Measurements from ENCODE around the gene EPHB2.
"Not testable (repeated sequence)": the region's sequence is repeated elsewhere in the genome, so short reads cannot be mapped to it uniquely, and the experiment has no call there.

Gene EPHB2

DNA sequence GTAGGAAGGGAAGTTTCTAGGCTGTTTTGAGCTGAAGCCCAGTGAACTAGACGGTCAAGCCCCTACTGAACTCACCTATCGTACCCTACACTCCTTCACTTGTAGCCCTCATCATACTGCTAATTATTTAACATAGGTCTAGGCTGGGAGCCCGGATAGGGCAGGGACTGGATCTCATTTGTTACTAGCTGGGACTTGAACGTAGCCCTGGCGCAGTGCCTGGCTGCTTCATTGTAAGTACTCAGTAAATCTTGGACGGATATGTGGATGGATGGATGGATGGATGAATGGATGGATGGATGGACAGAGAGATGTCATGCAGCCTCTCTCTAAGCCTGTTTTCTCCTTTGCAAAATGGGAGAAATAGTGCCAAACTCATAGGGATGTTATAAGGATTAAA lies 129.2 kb downstream of the EPHB2 start:
- Histone ChIP-seq H3K9ac (ENCODE audit: low read depth, low read length) (no peak overlapping the region), H3K27me3 (ENCODE audit: control insufficient read depth, insufficient read depth, low read length) (peaks cover 3% of the 10 kb centered on the region), H3K9me3 (replicated peaks; ENCODE audit: low read length) (no peaks in the 10 kb centered on the region), H3K4me3 (ENCODE audit: low read length) (no peak overlapping the region), H3K4me2 (ENCODE audit: low read length) (no peak overlapping the region), H3K36me3 (ENCODE audit: insufficient read depth, low read length) (no peaks in the 10 kb centered on the region), H3K4me1 (ENCODE audit: control insufficient read depth, insufficient read depth, low read length) (no peaks in the 10 kb centered on the region)

DNA sequence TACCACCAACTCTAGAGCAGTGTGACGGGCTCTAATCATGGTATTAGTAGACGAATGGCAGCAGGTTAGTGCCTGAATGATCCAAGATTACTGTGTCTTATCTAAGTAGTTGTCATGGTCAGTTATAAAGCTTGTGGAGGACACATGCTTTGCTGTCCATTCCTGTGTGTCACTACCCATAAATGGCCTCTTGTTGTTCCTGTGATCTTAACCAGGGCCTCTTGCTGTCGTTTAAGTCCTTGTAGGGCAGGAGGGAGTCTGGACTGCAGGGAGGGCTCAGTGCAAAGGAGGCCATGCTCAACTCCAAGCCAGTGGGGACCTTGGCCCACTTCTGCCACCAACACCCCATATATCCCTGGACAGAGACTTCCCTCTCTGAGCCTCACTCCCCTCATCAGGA lies 130.5 kb downstream of the EPHB2 start:
- H3K9me3 ChIP-seq (replicated peaks; ENCODE audit: low read length): no peaks in the 10 kb centered on the region
- peaks cover 3% of the 10 kb centered on the region for H3K27me3 ChIP-seq (ENCODE audit: control insufficient read depth, insufficient read depth, low read length)
- no peaks in the 10 kb centered on the region for H3K36me3 ChIP-seq (ENCODE audit: insufficient read depth, low read length)
- H3K4me2 ChIP-seq (ENCODE audit: low read length): no peak overlapping the region
- no peak overlapping the region for H3K4me3 ChIP-seq (ENCODE audit: low read length)
- no peaks in the 10 kb centered on the region for H3K4me1 ChIP-seq (ENCODE audit: control insufficient read depth, insufficient read depth, low read length)
- H3K9ac ChIP-seq (ENCODE audit: low read depth, low read length): no peak overlapping the region

DNA sequence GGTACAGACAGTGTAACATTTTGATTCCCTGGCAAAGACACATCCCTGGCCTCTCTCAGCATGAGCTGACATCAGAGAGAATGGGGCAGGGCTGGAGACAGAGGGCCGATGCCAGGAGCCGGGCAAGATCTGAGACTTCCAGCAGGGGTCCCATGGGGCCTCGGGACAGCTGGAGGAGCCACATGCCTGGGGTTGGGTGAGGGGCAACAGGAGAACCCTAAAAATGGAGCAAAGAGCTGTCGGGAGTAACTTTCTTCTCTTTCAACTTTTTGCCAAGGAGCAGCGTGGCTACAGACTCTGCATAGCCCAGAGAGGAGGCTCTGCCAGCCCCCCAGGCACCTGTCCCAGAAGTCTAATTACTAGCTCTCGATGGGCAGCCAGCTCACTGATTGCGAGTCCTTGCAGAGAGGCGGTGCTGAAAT lies 131.2 kb downstream of the EPHB2 start:
- no peak overlapping the region for H3K4me2 ChIP-seq (ENCODE audit: low read length)
- no peaks in the 10 kb centered on the region for H3K9me3 ChIP-seq (replicated peaks; ENCODE audit: low read length)
- H3K27me3 ChIP-seq (ENCODE audit: control insufficient read depth, insufficient read depth, low read length): peaks cover 3% of the 10 kb centered on the region
- no peak overlapping the region for H3K4me3 ChIP-seq (ENCODE audit: low read length)
- no peak overlapping the region for H3K9ac ChIP-seq (ENCODE audit: low read depth, low read length)
- no peaks in the 10 kb centered on the region for H3K36me3 ChIP-seq (ENCODE audit: insufficient read depth, low read length)
- H3K4me1 ChIP-seq (ENCODE audit: control insufficient read depth, insufficient read depth, low read length): no peaks in the 10 kb centered on the region

DNA sequence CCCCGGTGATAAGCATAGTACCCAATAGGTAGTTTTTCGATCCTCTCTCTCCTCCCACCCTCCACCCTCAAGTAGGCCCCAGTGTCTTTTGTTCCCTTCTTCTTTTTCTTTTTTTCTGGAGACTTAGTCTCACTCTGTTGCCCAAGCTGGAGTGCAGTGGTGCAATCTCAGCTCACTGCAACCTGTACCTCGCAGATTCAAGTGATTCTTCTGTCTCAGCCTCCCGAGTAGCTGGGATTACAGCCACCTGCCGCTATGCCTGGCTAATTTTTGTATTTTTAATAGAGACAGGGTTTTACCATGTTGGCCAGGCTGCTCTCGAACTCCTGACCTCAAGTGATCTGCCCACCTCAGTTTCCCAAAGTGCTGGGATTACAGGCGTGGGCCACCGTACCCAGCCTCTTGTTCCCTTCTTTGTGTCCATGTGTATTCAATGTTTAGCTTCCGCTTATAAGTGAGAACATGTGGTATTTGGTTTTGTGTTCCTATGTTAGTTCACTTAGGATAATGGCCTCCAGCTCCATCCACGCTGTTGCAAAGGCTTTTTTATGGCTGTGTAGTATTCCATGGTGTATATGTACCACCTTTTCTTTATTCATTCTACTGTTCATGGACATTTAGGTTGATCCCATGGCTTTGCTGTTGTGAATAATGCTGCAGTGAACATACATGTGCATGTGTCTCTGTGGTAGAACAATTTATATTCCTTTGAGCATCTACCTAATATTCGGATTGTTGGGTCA lies 133.0 kb downstream of the EPHB2 start:
- not testable (repeated sequence) for H3K4me1 ChIP-seq (ENCODE audit: control insufficient read depth, insufficient read depth, low read length); H3K36me3 ChIP-seq (ENCODE audit: insufficient read depth, low read length); H3K4me2 ChIP-seq (ENCODE audit: low read length); H3K9ac ChIP-seq (ENCODE audit: low read depth, low read length); H3K9me3 ChIP-seq (replicated peaks; ENCODE audit: low read length); H3K4me3 ChIP-seq (ENCODE audit: low read length); H3K27me3 ChIP-seq (ENCODE audit: control insufficient read depth, insufficient read depth, low read length)

DNA sequence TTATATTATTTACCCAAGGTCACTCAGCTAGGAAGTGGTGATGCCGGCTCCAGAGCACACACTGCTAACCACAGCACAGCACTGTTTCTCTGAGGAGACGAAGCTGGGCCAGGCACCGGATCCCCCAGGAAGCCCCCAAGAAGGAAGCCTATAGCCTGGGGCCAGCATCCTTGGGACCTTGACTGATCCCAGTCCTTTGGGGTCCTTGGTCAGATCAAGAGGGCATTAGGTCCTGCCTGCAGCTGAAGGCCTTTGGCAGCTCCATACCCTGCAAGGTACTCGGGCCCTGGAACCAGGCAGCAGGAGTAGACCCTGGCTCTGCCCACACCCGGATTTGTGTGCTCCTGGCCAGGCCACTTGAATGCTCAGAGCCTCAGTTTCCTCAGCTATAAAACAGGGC lies 134.0 kb downstream of the EPHB2 start:
- Histone ChIP-seq H3K27me3 (ENCODE audit: control insufficient read depth, insufficient read depth, low read length) (peaks cover 3% of the 10 kb centered on the region), H3K9ac (ENCODE audit: low read depth, low read length) (no peak overlapping the region)

DNA sequence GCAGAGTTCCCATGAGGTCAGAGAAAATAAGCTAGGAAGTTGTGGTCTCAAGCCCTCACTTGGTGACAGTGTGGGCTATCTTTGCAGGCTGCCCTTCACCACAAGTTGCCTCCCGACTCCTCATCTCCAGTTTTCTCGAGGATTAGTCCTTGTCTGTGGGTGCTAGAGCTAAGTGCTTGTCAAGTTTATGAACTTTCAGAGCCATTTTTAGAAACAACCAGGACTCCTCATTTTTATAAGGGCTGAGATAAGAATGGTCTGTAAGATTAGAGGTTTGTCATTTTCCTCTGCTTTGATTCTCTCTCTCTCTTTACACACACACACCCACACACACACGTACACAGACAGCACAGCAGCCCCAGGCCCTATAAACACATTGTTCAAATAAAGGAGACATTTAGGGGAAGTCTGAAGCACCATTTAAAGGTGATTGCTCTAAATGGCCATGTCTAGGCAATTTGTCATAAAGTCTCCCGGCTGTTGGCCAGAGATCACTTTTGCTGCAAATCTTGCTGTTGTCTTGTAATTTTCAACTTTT lies 134.8 kb downstream of the EPHB2 start:
- Histone ChIP-seq H3K27me3 (ENCODE audit: control insufficient read depth, insufficient read depth, low read length) (peaks cover 3% of the 10 kb centered on the region), H3K9me3 (replicated peaks; ENCODE audit: low read length) (peaks cover 7% of the 10 kb centered on the region)

More for the DNA sequence above, 134.0 kb downstream of the EPHB2 start:
- H3K9me3 ChIP-seq (replicated peaks; ENCODE audit: low read length): peaks cover 7% of the 10 kb centered on the region
- H3K4me1 ChIP-seq (ENCODE audit: control insufficient read depth, insufficient read depth, low read length): no peaks in the 10 kb centered on the region
- H3K36me3 ChIP-seq (ENCODE audit: insufficient read depth, low read length): no peaks in the 10 kb centered on the region
- no peak overlapping the region for H3K4me2 ChIP-seq (ENCODE audit: low read length)
- H3K4me3 ChIP-seq (ENCODE audit: low read length): no peak overlapping the region

DNA sequence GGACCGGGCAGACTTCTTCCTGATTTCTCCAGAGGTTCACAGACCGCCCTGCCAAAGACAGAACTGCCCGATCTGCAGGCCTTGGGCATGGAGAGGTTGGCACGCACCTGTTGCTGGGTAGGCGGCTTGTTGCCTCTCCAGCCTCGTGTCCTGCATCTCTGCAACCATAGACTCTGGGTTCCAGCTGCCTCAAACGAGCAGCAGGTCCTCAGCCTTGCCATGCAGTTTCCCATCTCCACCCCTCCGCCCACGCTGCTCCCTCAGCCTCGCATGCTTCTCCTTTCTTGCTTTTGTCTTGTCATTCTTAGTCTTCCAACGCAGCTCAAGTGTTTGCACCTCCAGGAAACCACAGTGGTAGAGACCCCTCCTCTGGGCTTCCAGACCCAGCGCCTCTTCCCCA lies 135.8 kb downstream of the EPHB2 start:
- H3K9ac ChIP-seq (ENCODE audit: low read depth, low read length): no peak overlapping the region
- H3K36me3 ChIP-seq (ENCODE audit: insufficient read depth, low read length): no peaks in the 10 kb centered on the region
- no peaks in the 10 kb centered on the region for H3K4me1 ChIP-seq (ENCODE audit: control insufficient read depth, insufficient read depth, low read length)
- H3K4me3 ChIP-seq (ENCODE audit: low read length): no peak overlapping the region
- H3K27me3 ChIP-seq (ENCODE audit: control insufficient read depth, insufficient read depth, low read length): peaks cover 3% of the 10 kb centered on the region
- peaks cover 7% of the 10 kb centered on the region for H3K9me3 ChIP-seq (replicated peaks; ENCODE audit: low read length)
- no peak overlapping the region for H3K4me2 ChIP-seq (ENCODE audit: low read length)

More for the DNA sequence above, 134.8 kb downstream of the EPHB2 start:
- Histone ChIP-seq H3K4me1 (ENCODE audit: control insufficient read depth, insufficient read depth, low read length) (no peaks in the 10 kb centered on the region), H3K9ac (ENCODE audit: low read depth, low read length) (no peak overlapping the region), H3K4me3 (ENCODE audit: low read length) (no peak overlapping the region), H3K4me2 (ENCODE audit: low read length) (no peak overlapping the region), H3K36me3 (ENCODE audit: insufficient read depth, low read length) (no peaks in the 10 kb centered on the region)

DNA sequence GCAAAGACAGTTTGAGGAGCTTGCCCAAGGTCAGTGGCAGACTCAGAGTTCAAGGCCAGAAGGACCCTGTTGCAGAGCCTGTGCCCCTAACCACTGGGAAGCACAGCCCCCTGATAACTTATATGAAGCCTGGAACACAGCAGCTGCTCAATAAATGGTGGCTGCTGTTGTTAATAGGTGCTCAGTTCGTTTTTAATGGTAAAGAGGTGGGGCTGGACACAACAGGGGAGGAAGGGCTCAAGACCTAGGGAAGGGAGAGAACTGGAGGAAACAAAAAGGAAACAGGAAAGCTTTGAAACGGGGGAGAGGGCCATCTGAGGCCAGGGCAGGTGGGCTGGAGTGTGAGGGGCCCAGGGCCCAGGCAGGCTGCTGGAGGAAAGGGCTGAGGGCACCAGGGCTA lies 136.6 kb downstream of the EPHB2 start:
- peaks cover 7% of the 10 kb centered on the region for H3K9me3 ChIP-seq (replicated peaks; ENCODE audit: low read length)
- no peaks in the 10 kb centered on the region for H3K27me3 ChIP-seq (ENCODE audit: control insufficient read depth, insufficient read depth, low read length)
- H3K4me2 ChIP-seq (ENCODE audit: low read length): no peak overlapping the region
- no peaks in the 10 kb centered on the region for H3K36me3 ChIP-seq (ENCODE audit: insufficient read depth, low read length)
- H3K9ac ChIP-seq (ENCODE audit: low read depth, low read length): no peak overlapping the region
- no peak overlapping the region for H3K4me3 ChIP-seq (ENCODE audit: low read length)
- H3K4me1 ChIP-seq (ENCODE audit: control insufficient read depth, insufficient read depth, low read length): no peaks in the 10 kb centered on the region

DNA sequence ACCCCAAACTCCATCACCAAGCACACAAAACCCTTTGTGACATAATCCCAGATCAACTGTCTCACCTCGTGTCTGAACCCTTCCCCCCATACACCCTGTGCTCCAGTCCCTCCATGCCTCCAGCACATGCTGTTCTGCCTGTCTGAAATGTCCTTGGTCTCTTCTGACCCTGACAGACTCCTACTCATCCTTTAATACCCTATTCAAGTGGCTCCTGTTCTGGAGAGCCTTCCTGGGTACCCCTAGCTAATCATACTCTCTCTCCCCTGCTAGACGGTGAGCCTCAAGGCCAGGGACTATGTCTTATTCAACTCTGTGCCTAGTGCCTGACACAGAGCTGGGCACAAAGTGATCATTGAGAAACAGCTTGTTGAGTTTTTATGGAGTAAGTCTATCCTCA lies 137.1 kb downstream of the EPHB2 start:
- H3K36me3 ChIP-seq (ENCODE audit: insufficient read depth, low read length): no peaks in the 10 kb centered on the region
- H3K4me2 ChIP-seq (ENCODE audit: low read length): no peak overlapping the region
- no peak overlapping the region for H3K4me3 ChIP-seq (ENCODE audit: low read length)
- no peak overlapping the region for H3K9ac ChIP-seq (ENCODE audit: low read depth, low read length)
- H3K4me1 ChIP-seq (ENCODE audit: control insufficient read depth, insufficient read depth, low read length): no peaks in the 10 kb centered on the region
- no peaks in the 10 kb centered on the region for H3K27me3 ChIP-seq (ENCODE audit: control insufficient read depth, insufficient read depth, low read length)
- H3K9me3 ChIP-seq (replicated peaks; ENCODE audit: low read length): peaks cover 7% of the 10 kb centered on the region

DNA sequence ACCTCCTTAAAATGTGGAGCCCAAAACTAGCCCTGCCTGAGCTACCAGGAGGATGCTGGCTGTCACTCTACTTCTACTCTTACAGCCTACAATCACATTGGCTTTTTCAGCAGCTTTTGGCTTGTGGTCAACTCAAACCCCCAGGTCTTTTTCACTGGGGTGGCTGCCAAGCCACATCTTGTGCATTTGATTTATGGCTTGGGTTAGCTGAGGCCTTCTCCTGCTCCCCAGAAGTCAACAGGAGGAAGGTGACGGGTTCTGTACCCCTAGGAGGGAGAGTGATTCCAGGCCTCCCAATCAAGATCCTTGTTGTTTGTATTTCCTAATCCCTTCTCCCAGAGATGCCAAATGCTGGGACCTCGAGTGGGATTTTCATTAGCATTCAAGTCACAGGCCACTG lies 137.8 kb downstream of the EPHB2 start:
- peaks cover 7% of the 10 kb centered on the region for H3K9me3 ChIP-seq (replicated peaks; ENCODE audit: low read length)
- no peaks in the 10 kb centered on the region for H3K4me1 ChIP-seq (ENCODE audit: control insufficient read depth, insufficient read depth, low read length)
- no peak overlapping the region for H3K4me2 ChIP-seq (ENCODE audit: low read length)
- no peaks in the 10 kb centered on the region for H3K27me3 ChIP-seq (ENCODE audit: control insufficient read depth, insufficient read depth, low read length)
- no peaks in the 10 kb centered on the region for H3K36me3 ChIP-seq (ENCODE audit: insufficient read depth, low read length)
- no peak overlapping the region for H3K4me3 ChIP-seq (ENCODE audit: low read length)
- no peak overlapping the region for H3K9ac ChIP-seq (ENCODE audit: low read depth, low read length)

DNA sequence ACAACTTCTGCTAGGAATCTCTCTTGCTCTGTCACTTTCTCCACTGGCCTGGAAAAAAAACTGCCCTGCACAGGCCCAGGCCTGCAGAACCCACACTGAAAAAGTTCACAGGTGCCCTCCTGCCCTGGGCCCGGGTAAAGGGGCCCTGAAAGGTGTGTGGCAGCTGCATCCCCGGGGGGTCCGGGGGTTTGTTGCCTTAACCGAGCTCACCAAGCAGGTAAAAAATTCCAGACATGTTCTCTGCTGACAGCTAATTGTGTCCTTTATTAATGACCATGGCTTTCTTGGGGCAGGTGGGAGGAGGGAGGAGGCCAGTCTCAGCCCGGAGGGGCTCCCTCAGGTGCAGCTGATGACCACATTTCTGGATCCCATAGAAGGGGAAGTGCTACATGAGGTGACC lies 139.1 kb downstream of the EPHB2 start:
- Histone ChIP-seq H3K27me3 (ENCODE audit: control insufficient read depth, insufficient read depth, low read length) (no peaks in the 10 kb centered on the region), H3K9me3 (replicated peaks; ENCODE audit: low read length) (peaks cover 7% of the 10 kb centered on the region), H3K4me2 (ENCODE audit: low read length) (no peak overlapping the region), H3K36me3 (ENCODE audit: insufficient read depth, low read length) (no peaks in the 10 kb centered on the region), H3K9ac (ENCODE audit: low read depth, low read length) (no peak overlapping the region), H3K4me1 (ENCODE audit: control insufficient read depth, insufficient read depth, low read length) (no peaks in the 10 kb centered on the region), H3K4me3 (ENCODE audit: low read length) (no peak overlapping the region)

DNA sequence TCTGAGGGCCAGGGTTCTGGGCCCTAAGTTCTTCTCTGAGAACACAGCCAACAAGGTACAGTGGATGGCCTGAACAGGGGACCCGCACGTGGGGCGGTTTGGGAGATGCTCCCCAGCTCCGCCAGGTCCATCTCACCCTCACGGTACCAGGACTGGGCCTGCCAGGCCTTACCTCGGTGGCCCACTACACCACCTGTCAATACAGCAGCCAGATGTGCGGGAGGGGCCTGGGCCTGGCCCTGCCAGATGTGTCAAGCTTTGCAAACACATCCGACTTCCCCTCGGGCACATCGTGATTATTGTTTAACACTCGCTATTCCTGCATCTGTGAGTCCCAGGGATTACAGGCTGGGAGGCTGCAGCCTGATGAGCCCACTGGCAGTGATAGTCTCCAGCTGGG lies 139.6 kb downstream of the EPHB2 start:
- no peak overlapping the region for H3K4me2 ChIP-seq (ENCODE audit: low read length)
- no peak overlapping the region for H3K9ac ChIP-seq (ENCODE audit: low read depth, low read length)
- H3K27me3 ChIP-seq (ENCODE audit: control insufficient read depth, insufficient read depth, low read length): no peaks in the 10 kb centered on the region
- H3K4me1 ChIP-seq (ENCODE audit: control insufficient read depth, insufficient read depth, low read length): no peaks in the 10 kb centered on the region
- H3K36me3 ChIP-seq (ENCODE audit: insufficient read depth, low read length): no peaks in the 10 kb centered on the region
- no peak overlapping the region for H3K4me3 ChIP-seq (ENCODE audit: low read length)
- H3K9me3 ChIP-seq (replicated peaks; ENCODE audit: low read length): peaks cover 7% of the 10 kb centered on the region
